Lower lobe of right lung (tissue), 2 donors: ENCODE measurements around the gene DUSP16. TPM values are rescaled to one million over a fixed set of nuclear protein-coding genes. Genes with fewer than 3 reads are reported as not detected.

Experiments
- ATAC-seq, 2 donors: fragments of 200-7000 bp; cut with Tn5 transposase; one replicate each; pipeline ENCODE4 v1.9.1; 2020 to 2022; ENCODE audit warnings: mild to moderate bottlenecking in 2 of 2, moderate library complexity in 2 of 2
- DNase-seq: peaks from one replicate; pipeline ENCODE4 v3.0.0-alpha.2; 2020
- H3K27ac ChIP-seq: fragments of 200-600 bp; one replicate; pipeline ENCODE4 v1.8.0; 2022
- H3K27me3 ChIP-seq: fragments of 200-600 bp; one replicate; pipeline ENCODE4 v1.8.0; 2022; ENCODE audit warnings: low read depth
- H3K36me3 ChIP-seq: fragments of 200-600 bp; one replicate; pipeline ENCODE4 v1.8.0; 2022; ENCODE audit warnings: mild to moderate bottlenecking
- H3K4me1 ChIP-seq: fragments of 200-600 bp; one replicate; pipeline ENCODE4 v1.8.0; 2022
- H3K4me3 ChIP-seq: fragments of 200-600 bp; one replicate; pipeline ENCODE4 v1.8.0; 2022; ENCODE audit warnings: mild to moderate bottlenecking
- H3K9me3 ChIP-seq: fragments of 200-600 bp; one replicate; pipeline ENCODE4 v1.8.0; 2022
- intact Hi-C: fragments of 100-400 bp; cut with DNase I; formaldehyde crosslinking; loops from one replicate; pipeline ENCODE4 v1.11.0; 2022
- total RNA-seq: library from RNA; stranded (reverse); fragmentation: NEBNext Ultra II Directional; extraction: Animal tissue kit (Norgen Biotek cat#: 25700); gene quantifications from one replicate; pipeline ENCODE4 v1.2.1, GENCODE V29; 2021
- TF ChIP-seq, protein P1 (sequence below): fragments of 200-600 bp; IDR thresholded peaks from one replicate; pipeline ENCODE4 v1.8.0; 2022; ENCODE audit warnings: antibody characterized with exemption, mild to moderate bottlenecking
- donor health status: DM: no; HTN: yes; CAD: no; lungs with severe emphysema.

DUSP16 gene
- total RNA-seq, 1 donor from 2014 or later = 44.0 TPM

GRCh38 chr12:12460935-12461922, 101.4 kb downstream of the DUSP16 start:
- Histone ChIP-seq H3K36me3 (no peaks in the 10 kb centered on the region), H3K9me3 (no peaks in the 10 kb centered on the region), H3K4me3 (no peak overlapping the region), H3K27me3 (no peaks in the 10 kb centered on the region), H3K27ac (no peak overlapping the region), H3K4me1 (no peaks in the 10 kb centered on the region)
- TF ChIP-seq, protein P1, sequence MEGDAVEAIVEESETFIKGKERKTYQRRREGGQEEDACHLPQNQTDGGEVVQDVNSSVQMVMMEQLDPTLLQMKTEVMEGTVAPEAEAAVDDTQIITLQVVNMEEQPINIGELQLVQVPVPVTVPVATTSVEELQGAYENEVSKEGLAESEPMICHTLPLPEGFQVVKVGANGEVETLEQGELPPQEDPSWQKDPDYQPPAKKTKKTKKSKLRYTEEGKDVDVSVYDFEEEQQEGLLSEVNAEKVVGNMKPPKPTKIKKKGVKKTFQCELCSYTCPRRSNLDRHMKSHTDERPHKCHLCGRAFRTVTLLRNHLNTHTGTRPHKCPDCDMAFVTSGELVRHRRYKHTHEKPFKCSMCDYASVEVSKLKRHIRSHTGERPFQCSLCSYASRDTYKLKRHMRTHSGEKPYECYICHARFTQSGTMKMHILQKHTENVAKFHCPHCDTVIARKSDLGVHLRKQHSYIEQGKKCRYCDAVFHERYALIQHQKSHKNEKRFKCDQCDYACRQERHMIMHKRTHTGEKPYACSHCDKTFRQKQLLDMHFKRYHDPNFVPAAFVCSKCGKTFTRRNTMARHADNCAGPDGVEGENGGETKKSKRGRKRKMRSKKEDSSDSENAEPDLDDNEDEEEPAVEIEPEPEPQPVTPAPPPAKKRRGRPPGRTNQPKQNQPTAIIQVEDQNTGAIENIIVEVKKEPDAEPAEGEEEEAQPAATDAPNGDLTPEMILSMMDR = no peak
- no peak for ATAC-seq
- no peak for DNase-seq
- intact Hi-C loops = no loop called here

DNA sequence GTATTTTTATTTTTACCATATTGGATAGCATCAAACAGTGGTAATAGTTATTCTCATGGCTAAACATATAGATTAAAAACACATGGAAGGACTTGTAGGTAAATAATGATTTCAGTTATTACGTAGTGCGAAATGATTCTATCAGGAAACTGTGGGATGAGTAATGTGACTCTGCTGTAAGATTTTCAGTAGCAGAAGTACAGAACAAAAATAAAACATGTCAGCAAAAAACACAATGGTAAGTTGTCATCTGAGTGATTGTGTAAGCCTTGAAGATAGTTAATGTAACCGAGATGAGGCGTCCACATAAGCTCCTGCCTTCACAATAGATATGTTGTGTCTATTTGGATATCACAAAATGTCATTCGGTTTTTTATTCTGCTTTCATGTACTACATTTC, 106.0 kb downstream of the DUSP16 start:
- H3K4me3 ChIP-seq = no peak overlapping the region
- H3K4me1 ChIP-seq = no peaks in the 10 kb centered on the region
- intact Hi-C loops = no loop called here
- DNase-seq = no peak
- TF ChIP-seq, protein P1 = no peak
- H3K27me3 ChIP-seq = no peaks in the 10 kb centered on the region
- H3K27ac ChIP-seq = peak overlapping the region; percentile 56
- ATAC-seq = peak; percentile 33 to 55
- H3K9me3 ChIP-seq = no peaks in the 10 kb centered on the region
- no peaks in the 10 kb centered on the region for H3K36me3 ChIP-seq

- Histone ChIP-seq H3K27me3 (no peaks in the 10 kb centered on the region), H3K27ac (no peak overlapping the region), H3K4me3 (no peak overlapping the region), H3K4me1 (peaks cover 15% of the 10 kb centered on the region), H3K36me3 (no peaks in the 10 kb centered on the region), H3K9me3 (no peaks in the 10 kb centered on the region)
- TF ChIP-seq, protein P1 = no peak
- intact Hi-C loops = no loop called here
- ATAC-seq = no peak
- DNase-seq = no peak
Observed at GRCh38 chr12:12454315-12454714, 108.3 kb downstream of the DUSP16 start.

DNA sequence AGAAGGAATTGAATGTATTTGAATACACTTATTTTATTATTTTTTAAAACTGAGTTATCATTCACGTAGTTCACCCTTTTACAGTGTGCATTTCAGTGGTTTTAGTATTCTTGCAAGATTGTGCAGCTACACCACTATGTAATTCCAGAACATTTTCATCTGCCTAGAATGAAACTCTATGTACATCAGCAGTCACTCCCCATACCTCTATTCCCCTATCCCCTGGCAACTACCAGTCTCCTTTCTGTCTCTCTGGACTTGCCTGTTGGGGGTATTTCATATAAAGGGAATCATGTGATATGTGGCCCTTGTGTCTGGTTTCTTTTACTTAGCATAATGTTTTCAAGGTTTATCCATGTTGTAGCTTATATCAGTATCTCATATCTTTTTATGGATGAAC, 109.0 kb downstream of the DUSP16 start:
- no peaks in the 10 kb centered on the region for H3K9me3 ChIP-seq
- H3K4me1 ChIP-seq = peaks cover 18% of the 10 kb centered on the region
- no peak for DNase-seq
- TF ChIP-seq, protein P1 = no peak
- no peak overlapping the region for H3K27ac ChIP-seq
- intact Hi-C loops = no loop called here
- H3K27me3 ChIP-seq = no peaks in the 10 kb centered on the region
- no peak for ATAC-seq
- H3K36me3 ChIP-seq = no peaks in the 10 kb centered on the region
- no peak overlapping the region for H3K4me3 ChIP-seq

DNA sequence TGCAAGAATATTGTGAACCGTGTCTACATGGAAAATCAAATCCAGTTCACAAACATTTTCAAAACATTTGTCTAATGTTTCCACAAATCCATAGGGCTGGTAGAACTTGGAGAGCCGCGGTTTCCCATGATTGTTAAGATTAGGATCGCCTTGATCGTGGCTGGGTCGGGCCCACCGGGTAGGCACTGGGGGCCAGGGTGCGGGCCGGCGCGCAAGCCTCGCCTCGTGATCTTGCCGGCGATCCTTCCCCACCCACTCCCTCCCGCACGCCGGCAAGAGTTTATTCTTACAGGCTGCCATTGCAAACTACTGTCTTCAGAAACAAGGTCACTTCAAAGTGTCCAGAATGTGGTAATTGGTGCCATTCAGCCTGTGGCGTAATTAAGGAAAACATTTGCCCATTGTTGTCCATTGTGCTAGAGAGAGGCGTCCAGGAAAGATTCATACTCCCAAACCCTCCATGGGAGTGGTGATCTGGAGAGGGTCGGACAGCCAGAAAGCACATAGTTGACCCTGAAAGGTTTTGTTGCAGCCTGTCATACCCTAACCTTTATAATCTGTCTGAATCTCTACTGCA, 110.2 kb downstream of the DUSP16 start:
- Histone ChIP-seq H3K4me1 (peaks cover 18% of the 10 kb centered on the region), H3K36me3 (no peaks in the 10 kb centered on the region), H3K27me3 (no peaks in the 10 kb centered on the region), H3K9me3 (no peaks in the 10 kb centered on the region), H3K4me3 (no peak overlapping the region), H3K27ac (no peak overlapping the region)
- TF ChIP-seq, protein P1 = no peak
- DNase-seq (no peak), ATAC-seq (no peak)
- intact Hi-C loops = no loop called here
